Hepatocyte (in vitro differentiated cells): ENCODE measurements around the gene CBR3. TPM values are rescaled to one million over a fixed set of nuclear protein-coding genes. Genes with fewer than 3 reads are reported as not detected.

ENCODE experiments used
- DNase-seq: peaks from one replicate; pipeline ENCODE4 v3.0.0-alpha.2; 2016; ENCODE audit warnings: low spot score
- H2AFZ ChIP-seq: fragments of 200-600 bp; sonication (generic); 2 replicates; pipeline ENCODE4 v1.6.0; 2016; ENCODE audit warnings: antibody characterized with exemption, mild to moderate bottlenecking
- H3K27ac ChIP-seq: fragments of 200-600 bp; sonication (generic); 2 replicates; pipeline ENCODE4 v1.5.1; 2016; ENCODE audit warnings: mild to moderate bottlenecking
- H3K27me3 ChIP-seq: fragments of 200-600 bp; sonication (generic); 2 replicates; pipeline ENCODE4 v1.6.1; 2016
- H3K36me3 ChIP-seq: fragments of 200-600 bp; sonication (generic); replicated peaks from 2 replicates; pipeline ENCODE4 v1.5.1; 2016; ENCODE audit warnings: low read depth; ENCODE audit not compliant: insufficient read depth
- H3K4me1 ChIP-seq: fragments of 200-600 bp; sonication (generic); 2 replicates; pipeline ENCODE4 v1.5.1; 2016; ENCODE audit warnings: mild to moderate bottlenecking, moderate library complexity; ENCODE audit not compliant: insufficient read depth
- H3K4me2 ChIP-seq: fragments of 200-600 bp; sonication (generic); 2 replicates; pipeline ENCODE4 v1.6.0; 2016
- H3K4me3 ChIP-seq: fragments of 200-600 bp; sonication (generic); 2 replicates; pipeline ENCODE4 v1.5.1; 2016; ENCODE audit warnings: mild to moderate bottlenecking
- H3K79me2 ChIP-seq: fragments of 200-600 bp; sonication (generic); 2 replicates; pipeline ENCODE4 v1.6.0; 2017; ENCODE audit warnings: mild to moderate bottlenecking
- H3K9me2 ChIP-seq: fragments of 200-600 bp; sonication (generic); replicated peaks from 2 replicates; pipeline ENCODE4 v1.6.0; 2017; ENCODE audit warnings: mild to moderate bottlenecking; ENCODE audit not compliant: insufficient read depth
- H3K9me3 ChIP-seq: fragments of 200-600 bp; sonication (generic); 2 replicates; pipeline ENCODE4 v1.5.1; 2016; ENCODE audit warnings: low read depth, mild to moderate bottlenecking
- H4K20me1 ChIP-seq: fragments of 200-600 bp; sonication (generic); 2 replicates; pipeline ENCODE4 v1.6.0; 2016; ENCODE audit warnings: mild to moderate bottlenecking; ENCODE audit not compliant: insufficient read depth, poor library complexity, severe bottlenecking
- EZH2 ChIP-seq: fragments of 200-600 bp; sonication (generic); IDR thresholded peaks from 2 replicates; pipeline ENCODE4 v1.6.1; 2016; ENCODE audit warnings: antibody characterized with exemption, mild to moderate bottlenecking, borderline replicate concordance
- EZH2phosphoT487 ChIP-seq: fragments of 200-600 bp; sonication (generic); IDR thresholded peaks from one replicate; pipeline ENCODE4 v1.6.1; 2018; ENCODE audit warnings: antibody characterized with exemption, mild to moderate bottlenecking, low read depth, moderate library complexity; ENCODE audit not compliant: unreplicated experiment, severe bottlenecking
- WGBS: methylation state at CpG from one replicate; pipeline ENCODE4 v1.1.6; 2016; ENCODE audit warnings: low lambda C conversion rate; ENCODE audit errors: missing lambda C conversion rate; 5-methylcytosine and 5-hydroxymethylcytosine counted together
- polyA plus RNA-seq: library from polyadenylated mRNA; unstranded; fragments of >200 nt; fragmentation: Nextera tagmentation; extraction: Ambion mirVana; gene quantifications from 2 replicates; pipeline ENCODE4 v1.2.1, GENCODE V29; 2016
- total RNA-seq: library from RNA; depleted of rRNA; stranded (reverse); fragments of >200 nt; gene quantifications from 2 replicates; pipeline ENCODE4 v1.2.3, GENCODE V29; 2014
- TF ChIP-seq, protein P1 (sequence below): fragments of 200-600 bp; sonication (generic); IDR thresholded peaks from 2 replicates; pipeline ENCODE4 v1.5.1; 2016; ENCODE audit warnings: antibody characterized with exemption, mild to moderate bottlenecking; ENCODE audit not compliant: poor library complexity

CBR3 gene
- total and polyA plus RNA-seq, 2 experiments from 2014 or later, result 0.22 to 1.7 TPM

GRCh38 chr21:36175771-36176565, 41.1 kb downstream of the CBR3 start:
- TF ChIP-seq, protein P1, sequence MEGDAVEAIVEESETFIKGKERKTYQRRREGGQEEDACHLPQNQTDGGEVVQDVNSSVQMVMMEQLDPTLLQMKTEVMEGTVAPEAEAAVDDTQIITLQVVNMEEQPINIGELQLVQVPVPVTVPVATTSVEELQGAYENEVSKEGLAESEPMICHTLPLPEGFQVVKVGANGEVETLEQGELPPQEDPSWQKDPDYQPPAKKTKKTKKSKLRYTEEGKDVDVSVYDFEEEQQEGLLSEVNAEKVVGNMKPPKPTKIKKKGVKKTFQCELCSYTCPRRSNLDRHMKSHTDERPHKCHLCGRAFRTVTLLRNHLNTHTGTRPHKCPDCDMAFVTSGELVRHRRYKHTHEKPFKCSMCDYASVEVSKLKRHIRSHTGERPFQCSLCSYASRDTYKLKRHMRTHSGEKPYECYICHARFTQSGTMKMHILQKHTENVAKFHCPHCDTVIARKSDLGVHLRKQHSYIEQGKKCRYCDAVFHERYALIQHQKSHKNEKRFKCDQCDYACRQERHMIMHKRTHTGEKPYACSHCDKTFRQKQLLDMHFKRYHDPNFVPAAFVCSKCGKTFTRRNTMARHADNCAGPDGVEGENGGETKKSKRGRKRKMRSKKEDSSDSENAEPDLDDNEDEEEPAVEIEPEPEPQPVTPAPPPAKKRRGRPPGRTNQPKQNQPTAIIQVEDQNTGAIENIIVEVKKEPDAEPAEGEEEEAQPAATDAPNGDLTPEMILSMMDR, result no peak
- TF ChIP-seq EZH2phosphoT487 (no peak), EZH2 (no peak)
- WGBS, result 93% methylated on average over 7 of the region's 7 CpGs
- Histone ChIP-seq H3K9me3 (no peaks in the 10 kb centered on the region), H3K27ac (no peak overlapping the region), H3K4me1 (no peaks in the 10 kb centered on the region), H3K9me2 (no peaks in the 10 kb centered on the region), H3K4me3 (no peak overlapping the region), H3K27me3 (no peaks in the 10 kb centered on the region), H3K36me3 (no peaks in the 10 kb centered on the region), H3K79me2 (no peaks in the 10 kb centered on the region), H2AFZ (no peak overlapping the region), H3K4me2 (no peak overlapping the region), H4K20me1 (no peaks in the 10 kb centered on the region)
- DNase-seq, result no peak

GRCh38 chr21:36178349-36178748, 43.5 kb downstream of the CBR3 start:
- Histone ChIP-seq H3K4me3 (no peak overlapping the region), H3K4me1 (no peaks in the 10 kb centered on the region), H3K36me3 (no peaks in the 10 kb centered on the region), H3K79me2 (no peaks in the 10 kb centered on the region), H2AFZ (no peak overlapping the region), H3K9me2 (no peaks in the 10 kb centered on the region), H4K20me1 (no peaks in the 10 kb centered on the region), H3K9me3 (no peaks in the 10 kb centered on the region), H3K4me2 (no peak overlapping the region), H3K27ac (no peak overlapping the region), H3K27me3 (no peaks in the 10 kb centered on the region)
- WGBS, result 95% methylated on average over 2 of the region's 2 CpGs
- TF ChIP-seq EZH2, result no peak
- no peak for TF ChIP-seq EZH2phosphoT487
- TF ChIP-seq, protein P1, result no peak
- DNase-seq, result no peak

DNA sequence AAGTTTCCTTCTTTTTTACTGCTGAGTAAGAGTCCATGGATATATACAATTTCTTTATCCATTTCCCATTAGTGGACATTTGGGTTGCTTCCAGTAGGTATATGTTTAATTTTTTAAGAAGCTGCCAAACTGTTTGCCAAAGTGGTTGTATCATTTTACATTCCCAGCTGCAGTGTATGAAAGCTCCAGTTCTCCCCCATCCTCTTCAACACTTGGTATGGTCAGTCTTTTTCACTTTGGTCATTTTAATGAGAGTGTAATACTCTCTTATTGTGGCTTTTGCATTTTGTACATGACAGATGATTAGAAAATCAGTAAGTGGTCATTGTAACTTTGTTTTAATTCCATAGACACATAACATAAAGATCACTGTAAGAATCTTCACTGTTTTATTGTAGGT, 44.3 kb downstream of the CBR3 start:
- no peaks in the 10 kb centered on the region for H3K36me3 ChIP-seq
- no peaks in the 10 kb centered on the region for H3K9me2 ChIP-seq
- no peaks in the 10 kb centered on the region for H3K9me3 ChIP-seq
- no peak overlapping the region for H2AFZ ChIP-seq
- H3K4me2 ChIP-seq, result no peak overlapping the region
- H3K4me1 ChIP-seq, result no peaks in the 10 kb centered on the region
- H4K20me1 ChIP-seq, result no peaks in the 10 kb centered on the region
- no peak for DNase-seq
- TF ChIP-seq EZH2, result no peak
- TF ChIP-seq EZH2phosphoT487, result no peak
- TF ChIP-seq, protein P1, result no peak
- no peaks in the 10 kb centered on the region for H3K79me2 ChIP-seq
- no peaks in the 10 kb centered on the region for H3K27me3 ChIP-seq
- H3K4me3 ChIP-seq, result no peak overlapping the region
- no peak overlapping the region for H3K27ac ChIP-seq
